HG02798 (cell line): ENCODE measurements around the gene GPN2.
A peak's percentile ranks its signal among the peaks of the same experiment; 100 is the strongest.
"Not testable (repeated sequence)": the region's sequence is repeated elsewhere in the genome, so short reads cannot be mapped to it uniquely, and the experiment has no call there.

Experiments
- ATAC-seq: cut with Tn5 transposase; IDR thresholded peaks from one replicate; pipeline ENCODE4 v1.9.1; 2021; ENCODE audit warnings: mild to moderate bottlenecking; ENCODE audit not compliant: unreplicated experiment, poor library complexity

GPN2 gene

GRCh38 chr1:26838474-26839338 is 51.4 kb downstream of the GPN2 start:
- ATAC-seq, result peak; percentile 94

- not testable (repeated sequence) for ATAC-seq
Observed at GRCh38 chr1:26837665-26838064, 52.4 kb downstream of the GPN2 start.

- peak; percentile 89 for ATAC-seq
Observed at GRCh38 chr1:26833432-26834405, 56.4 kb downstream of the GPN2 start.

DNA sequence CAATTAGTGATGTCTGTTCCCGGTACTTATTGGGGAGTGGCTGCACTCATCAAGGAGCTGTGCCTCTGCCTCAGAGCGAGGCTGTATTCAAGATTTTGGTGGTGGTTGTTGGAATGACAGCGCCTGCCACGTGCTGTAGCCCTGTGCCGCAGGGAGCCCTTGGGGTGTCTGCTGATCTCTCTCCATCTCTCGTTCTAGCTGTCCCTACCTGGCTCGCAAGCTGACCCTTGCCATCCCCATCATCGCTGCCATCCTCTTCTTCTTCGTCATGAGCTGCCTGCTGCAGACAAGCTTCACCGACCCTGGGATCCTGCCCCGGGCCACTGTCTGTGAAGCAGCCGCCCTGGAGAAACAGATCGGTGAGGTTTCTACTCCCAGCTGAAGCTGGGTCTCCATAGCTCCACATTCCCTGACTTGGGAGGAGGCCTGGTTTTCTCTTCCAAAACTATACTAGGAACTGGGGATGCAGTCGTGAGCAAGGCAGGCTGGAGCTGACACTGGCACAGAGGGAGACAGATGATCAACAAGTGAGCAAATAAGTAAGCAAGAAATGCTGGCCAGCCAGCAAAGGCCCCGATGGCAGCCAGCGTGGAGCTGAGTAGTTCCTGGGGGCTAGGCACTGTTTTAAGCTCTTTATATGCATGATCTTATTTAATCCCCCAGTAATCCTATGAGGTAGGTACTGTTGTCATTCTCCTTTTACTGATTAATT is 57.7 kb downstream of the GPN2 start:
- no peak for ATAC-seq

- no peak for ATAC-seq
Observed at GRCh38 chr1:26831546-26832248, 58.4 kb downstream of the GPN2 start.

DNA sequence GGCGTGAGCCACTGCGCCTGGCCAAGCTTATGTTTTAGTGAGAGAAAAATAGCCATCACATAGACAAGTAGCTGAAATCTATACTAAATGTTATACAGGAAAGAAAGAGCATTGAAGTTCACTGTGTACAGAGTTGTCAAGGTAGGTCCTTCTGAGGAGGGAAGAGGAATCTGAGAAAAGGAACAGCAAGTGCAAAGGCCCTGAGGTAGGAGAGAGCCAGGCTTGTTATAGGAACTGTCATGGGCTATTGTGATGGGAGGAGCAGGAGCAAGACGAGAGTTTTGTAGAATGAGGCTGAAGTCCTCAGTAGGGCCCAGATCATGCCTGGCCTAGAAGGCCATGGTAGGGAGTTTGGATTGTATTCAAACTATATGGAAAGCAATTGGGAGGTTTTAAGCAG is 59.0 kb downstream of the GPN2 start:
- ATAC-seq, result no peak

DNA sequence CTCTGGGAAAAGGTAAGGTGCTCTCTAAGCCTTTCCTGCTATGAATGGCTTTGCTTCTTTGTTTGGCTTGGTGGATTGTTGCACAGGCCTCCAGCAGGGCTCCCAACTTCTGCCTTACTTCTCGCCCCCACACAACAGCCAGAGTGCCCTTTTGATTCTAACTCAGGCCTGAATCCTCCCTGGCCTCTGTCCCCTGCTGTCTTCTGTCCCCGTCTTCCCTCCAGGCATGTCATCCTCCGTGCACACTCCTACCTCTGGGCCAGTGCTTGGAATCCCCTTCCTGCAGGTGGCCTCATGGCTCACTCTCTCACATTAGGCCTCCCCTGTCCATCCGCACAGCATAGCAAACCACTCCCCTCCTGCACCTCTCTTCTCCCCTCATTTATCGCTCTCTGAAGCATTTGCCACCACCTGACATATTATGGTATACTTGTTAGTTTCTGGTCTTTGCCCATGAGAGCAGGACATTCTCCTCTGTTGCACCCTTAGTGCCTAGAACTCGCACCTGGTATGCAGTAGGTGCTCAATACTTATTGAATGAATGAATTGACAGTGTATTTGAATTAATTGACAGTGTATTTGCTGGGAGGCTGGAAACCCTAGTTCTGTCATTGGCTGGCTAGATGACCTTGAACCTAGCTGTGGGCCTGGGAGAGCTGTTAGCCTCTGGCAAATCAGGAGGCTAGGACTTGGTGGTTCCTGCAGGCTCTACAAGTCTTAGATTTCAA is 60.7 kb downstream of the GPN2 start:
- ATAC-seq, result no peak

DNA sequence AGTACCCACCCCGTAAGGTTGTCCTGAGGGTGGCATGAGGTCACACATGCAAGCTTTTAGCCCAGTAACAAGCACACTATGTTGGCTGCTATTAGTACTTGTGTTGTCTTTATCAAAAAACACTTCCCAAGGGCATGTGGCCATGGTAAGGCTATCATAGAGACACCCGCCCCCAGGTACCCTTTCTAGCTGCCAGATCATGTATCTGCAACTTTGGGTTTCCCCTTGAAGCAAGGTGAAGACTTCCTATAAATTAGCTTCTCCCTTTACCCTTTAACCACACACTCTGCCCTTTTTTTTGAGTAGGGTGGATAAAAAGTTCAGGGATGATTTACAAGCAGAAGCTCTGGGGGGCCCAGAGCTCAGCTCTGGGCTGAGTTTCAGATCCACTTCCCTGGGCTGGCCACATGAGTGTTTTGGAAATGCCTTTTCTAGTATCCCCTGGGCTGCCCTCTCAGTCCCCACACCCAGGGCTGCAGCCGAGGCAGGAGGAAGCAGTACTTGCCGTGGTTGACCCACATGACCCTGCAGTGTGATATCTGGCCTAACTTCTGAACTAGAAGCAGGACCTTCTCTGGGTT is 61.6 kb downstream of the GPN2 start:
- no peak for ATAC-seq

DNA sequence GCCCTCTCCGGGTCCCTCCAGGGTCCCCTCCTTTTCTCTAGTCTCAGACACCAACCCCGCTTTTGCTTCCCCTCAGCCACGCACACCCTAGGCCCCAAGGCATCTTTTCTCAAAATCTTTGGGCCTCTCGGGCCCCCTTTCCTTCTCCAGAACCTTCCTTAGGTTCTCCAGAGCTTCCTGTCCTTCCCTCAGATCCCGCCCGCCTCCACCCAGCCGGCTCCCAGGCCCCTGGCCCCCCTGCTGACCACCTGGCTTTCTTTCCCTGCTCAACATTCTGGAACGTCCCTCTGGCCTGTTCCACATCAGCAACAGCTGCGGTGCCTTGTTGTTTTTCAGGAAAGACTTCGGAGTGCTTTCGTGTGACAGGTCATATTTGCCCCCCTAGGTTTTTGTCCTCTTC is 62.4 kb downstream of the GPN2 start:
- ATAC-seq, result no peak

DNA sequence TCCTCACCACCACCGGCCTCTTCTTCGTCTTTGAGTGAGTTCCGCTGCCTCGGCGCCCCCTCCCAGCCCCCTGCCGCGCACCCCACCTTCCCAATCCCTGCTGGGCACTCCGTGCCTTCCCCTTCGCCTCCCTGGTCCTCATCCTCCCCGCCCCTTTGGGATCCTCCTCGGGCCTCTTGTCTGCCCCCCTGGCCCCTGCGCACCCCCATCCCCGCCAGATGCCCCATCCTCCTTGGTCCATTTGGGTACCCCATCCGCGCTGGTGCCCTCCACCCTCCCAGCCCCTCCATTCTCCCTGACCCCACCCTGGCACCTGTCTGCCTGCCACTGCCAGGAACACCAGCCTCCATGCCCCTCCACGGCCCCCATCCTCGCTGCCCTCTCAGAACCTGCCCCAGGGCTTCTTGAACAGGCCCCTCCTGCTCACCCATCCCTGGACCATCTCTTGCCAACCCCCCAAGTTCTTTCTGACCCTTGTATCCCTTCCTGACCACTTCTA is 62.9 kb downstream of the GPN2 start:
- no peak for ATAC-seq

GRCh38 chr1:26826261-26827105 is 63.6 kb downstream of the GPN2 start, which contains the start of gene ZDHHC18:
ZDHHC18 (plus strand) TSS chr1:26826688; CDS start chr1:26826805, 117 bp downstream.
- ATAC-seq, result peak; percentile 84
